Spleen (tissue), 11 donors: Measurements from ENCODE around the gene DRD3. TPM values are rescaled to one million over a fixed set of nuclear protein-coding genes. Genes with fewer than 3 reads are reported as not detected.
A peak's percentile ranks its signal among the peaks of the same experiment; 100 is the strongest.

Experiments
- DNase-seq: peaks from one replicate; pipeline ENCODE4 v3.0.0-alpha.2; 2020
- H3K27ac ChIP-seq, 8 donors: fragments of 200-600 bp; sonication (generic) in 7 of 8; 1 replicate in 4 of 8; 2 replicates in 4 of 8; pipeline versions ENCODE4 v1.5.0 to v1.8.0; 2016 to 2021; ENCODE audit warnings: inconsistent platforms in 4 of 8, mild to moderate bottlenecking in 4 of 8, moderate library complexity in 1 of 8
- H3K27me3 ChIP-seq, 7 donors: fragments of 200-600 bp; sonication (generic) in 6 of 7; replicated peaks in 1 of 7; 1 replicate in 4 of 7; 2 replicates in 3 of 7; pipeline versions ENCODE4 v1.5.0 to v1.8.0; 2016 to 2021; ENCODE audit warnings: inconsistent platforms in 3 of 7, mild to moderate bottlenecking in 1 of 7
- H3K36me3 ChIP-seq, 6 donors: fragments of 200-600 bp; sonication (generic) in 5 of 6; 1 replicate in 4 of 6; 2 replicates in 2 of 6; pipeline versions ENCODE4 v1.5.0 to v1.8.0; 2016 to 2021; ENCODE audit warnings: inconsistent platforms in 2 of 6
- H3K4me1 ChIP-seq, 6 donors: fragments of 200-600 bp; sonication (generic) in 5 of 6; 1 replicate in 3 of 6; 2 replicates in 3 of 6; pipeline versions ENCODE4 v1.5.0 to v1.8.0; 2016 to 2021; ENCODE audit warnings: inconsistent platforms in 3 of 6
- H3K4me3 ChIP-seq, 8 donors: fragments of 200-600 bp; sonication (generic) in 7 of 8; 1 replicate in 4 of 8; 2 replicates in 4 of 8; pipeline versions ENCODE4 v1.5.0 to v1.8.0; 2016 to 2021; ENCODE audit warnings: inconsistent platforms in 4 of 8, mild to moderate bottlenecking in 4 of 8, moderate library complexity in 2 of 8
- H3K9me3 ChIP-seq, 8 donors: fragments of 200-600 bp; sonication (generic) in 7 of 8; 1 replicate in 4 of 8; 2 replicates in 4 of 8; pipeline versions ENCODE4 v1.5.0 to v1.8.0; 2016 to 2021; ENCODE audit warnings: inconsistent platforms in 4 of 8
- POLR2A ChIP-seq, 3 donors: fragments of 450-650 bp; IDR thresholded peaks; one replicate each; pipeline ENCODE4 v1.5.1; 2017; ENCODE audit warnings: antibody characterized with exemption in 3 of 3, mild to moderate bottlenecking in 1 of 3
- POLR2AphosphoS5 ChIP-seq, 3 donors: sonication (generic); formaldehyde crosslinking; IDR thresholded peaks; one replicate each; pipeline ENCODE4 v1.5.1; 2017; ENCODE audit warnings: antibody characterized with exemption in 3 of 3
- WGBS, 5 donors: extraction: QIAGEN DNeasy Blood & Tissue Kit in 3 of 5; methylation state at CpG; one replicate each; pipeline versions ENCODE4 v1.1.5 to v1.1.7; 2013 to 2018; 5-methylcytosine and 5-hydroxymethylcytosine counted together
- intact Hi-C: fragments of 100-400 bp; cut with DNase I; formaldehyde crosslinking; loops from one replicate; pipeline ENCODE4 v1.15.0; 2023; ENCODE audit warnings: low total_unique reads
- polyA plus RNA-seq, 3 donors: library from polyadenylated mRNA; stranded (reverse); fragments of 200-250 nt; gene quantifications; one replicate each; pipeline ENCODE4 v1.2.1, GENCODE V29; 2013
- total RNA-seq, 7 donors: library from RNA; depleted of rRNA in 3 of 7; stranded (reverse); fragments of >200 nt in 3 of 7; fragmentation: NEBNext Ultra II Directional in 4 of 7; extraction: Animal tissue kit (Norgen Biotek cat#: 25700) in 4 of 7; gene quantifications; one replicate each; pipeline versions ENCODE4 v1.1.0 to v1.2.1, GENCODE V29; 2016 to 2021
- TF ChIP-seq, protein P1 (sequence below), 11 experiments: fragments of 200-600 bp in 7 of 11; fragments of 450-650 bp in 4 of 11; sonication (generic) in 4 of 11; IDR thresholded peaks in 8 of 11; conservative IDR thresholded peaks in 3 of 11; 1 replicate in 7 of 11; 2 replicates in 4 of 11; pipeline versions ENCODE4 v1.4.0 to v1.8.0; 2016 to 2021; ENCODE audit warnings: antibody characterized with exemption in 11 of 11, inconsistent platforms in 4 of 11, mild to moderate bottlenecking in 1 of 11
- donor health status: healthy with polysubstance abuse.
- donor health status: DM: no; HTN: no; CAD: no; lungs with moderate emphysema.
- donor health status: DM: no; HTN: no; CAD: no.
- donor health status: Bipolar disorder and iron deficiency.
- donor health status: healthy.
- donor health status: DM: no; HTN: no; CAD: no.
- donor health status: DM: yes; HTN: yes; CAD: no.

The DRD3 gene
- total and polyA plus RNA-seq, 10 donors, result 0.30 TPM; not detected in 9

DNA sequence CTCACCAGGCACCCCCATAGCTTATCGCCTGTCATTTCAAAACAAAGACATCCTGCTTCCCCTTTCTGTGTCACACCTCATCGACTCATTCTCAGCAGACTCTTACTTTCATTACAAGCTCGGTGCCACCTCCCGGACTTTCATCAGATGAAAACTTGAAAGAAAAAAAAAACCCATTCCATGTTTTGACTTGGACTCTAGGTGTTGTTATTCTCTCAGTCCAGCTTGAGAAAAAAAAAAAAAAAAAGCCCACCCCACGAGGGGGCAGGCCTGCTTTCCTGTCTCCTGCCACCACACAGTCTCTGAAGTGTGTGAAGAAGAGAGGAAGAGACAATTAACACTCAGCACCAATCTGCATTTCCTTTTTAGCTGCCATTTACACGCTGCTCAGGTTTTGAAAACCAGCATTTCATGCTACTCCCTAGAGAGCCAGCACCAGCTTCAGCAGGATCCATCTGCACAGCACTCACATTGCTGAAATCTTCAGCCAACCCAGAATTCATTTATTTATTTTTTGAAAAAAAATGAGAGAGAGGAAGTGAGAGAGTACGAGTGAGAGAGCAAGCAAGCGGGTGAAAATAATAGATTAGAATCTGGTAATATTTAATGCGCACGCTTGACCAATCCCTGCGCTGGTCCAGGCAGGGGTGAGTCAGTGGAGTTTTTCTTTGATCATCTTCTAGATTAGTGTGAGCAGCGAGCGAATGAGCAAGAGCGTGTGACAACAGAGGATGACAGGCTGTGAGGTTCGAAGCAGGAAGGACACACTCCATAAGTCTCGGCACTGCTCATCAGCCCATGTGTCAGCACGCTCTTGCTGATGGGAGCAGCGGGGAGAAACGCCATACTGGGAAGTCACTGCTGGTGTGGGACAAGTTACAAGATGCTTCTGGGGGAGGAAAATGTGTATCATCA lies 35.0 kb upstream of the DRD3 start:
- H3K27ac ChIP-seq, result peak overlapping the region; percentile 87 to 96 (median 92)
- H3K27me3 ChIP-seq, result no peaks in the 10 kb centered on the region
- peak overlapping the region in 6 of 8 donors; percentile 20 to 62 (median 24) for H3K4me3 ChIP-seq
- intact Hi-C loops, result no loop called here
- 5 to 12% (median 5%) methylated on average over 19 of the region's 19 CpGs for WGBS, 5 donors
- no peaks in the 10 kb centered on the region for H3K9me3 ChIP-seq
- DNase-seq, result peak; percentile 86
- H3K36me3 ChIP-seq, result no peaks in the 10 kb centered on the region
- peak in 2 of 3 donors; percentile 69 to 74 for TF ChIP-seq POLR2A (IDR thresholded peaks at IDR 0.05)
- TF ChIP-seq, protein P1, sequence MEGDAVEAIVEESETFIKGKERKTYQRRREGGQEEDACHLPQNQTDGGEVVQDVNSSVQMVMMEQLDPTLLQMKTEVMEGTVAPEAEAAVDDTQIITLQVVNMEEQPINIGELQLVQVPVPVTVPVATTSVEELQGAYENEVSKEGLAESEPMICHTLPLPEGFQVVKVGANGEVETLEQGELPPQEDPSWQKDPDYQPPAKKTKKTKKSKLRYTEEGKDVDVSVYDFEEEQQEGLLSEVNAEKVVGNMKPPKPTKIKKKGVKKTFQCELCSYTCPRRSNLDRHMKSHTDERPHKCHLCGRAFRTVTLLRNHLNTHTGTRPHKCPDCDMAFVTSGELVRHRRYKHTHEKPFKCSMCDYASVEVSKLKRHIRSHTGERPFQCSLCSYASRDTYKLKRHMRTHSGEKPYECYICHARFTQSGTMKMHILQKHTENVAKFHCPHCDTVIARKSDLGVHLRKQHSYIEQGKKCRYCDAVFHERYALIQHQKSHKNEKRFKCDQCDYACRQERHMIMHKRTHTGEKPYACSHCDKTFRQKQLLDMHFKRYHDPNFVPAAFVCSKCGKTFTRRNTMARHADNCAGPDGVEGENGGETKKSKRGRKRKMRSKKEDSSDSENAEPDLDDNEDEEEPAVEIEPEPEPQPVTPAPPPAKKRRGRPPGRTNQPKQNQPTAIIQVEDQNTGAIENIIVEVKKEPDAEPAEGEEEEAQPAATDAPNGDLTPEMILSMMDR (IDR thresholded peaks at IDR 0.05 in 8 of 11, conservative IDR thresholded peaks at IDR 0.05 in 3 of 11), result peak in 6 of 11 experiments; percentile 15 to 37 (median 21)
- TF ChIP-seq POLR2AphosphoS5 (IDR thresholded peaks at IDR 0.05), result peak in 2 of 3 donors; percentile 90 to 94
- H3K4me1 ChIP-seq, result peaks cover 19 to 68% (median 33%) of the 10 kb centered on the region in 6 donors

DNA sequence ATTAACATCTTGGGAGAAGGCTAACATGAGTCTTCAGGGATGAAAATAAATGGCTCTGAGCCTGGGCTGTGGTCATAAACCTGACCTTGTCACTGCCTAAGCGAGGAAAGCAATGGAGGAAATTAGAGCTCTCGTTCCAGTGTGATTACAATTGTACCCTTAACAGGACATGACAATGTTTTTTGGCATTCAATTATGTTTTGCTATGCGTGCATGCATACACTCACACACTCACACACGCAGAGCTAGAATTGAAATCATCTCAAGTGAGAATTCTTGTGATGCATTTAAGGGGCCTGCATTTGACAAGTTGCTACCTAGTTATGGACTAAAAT lies 34.4 kb upstream of the DRD3 start:
- Histone ChIP-seq H3K36me3 (no peaks in the 10 kb centered on the region), H3K9me3 (no peaks in the 10 kb centered on the region), H3K27me3 (no peaks in the 10 kb centered on the region), H3K4me1 (peaks cover 14 to 62% (median 30%) of the 10 kb centered on the region in 6 donors), H3K27ac (peak overlapping the region; percentile 87 to 96 (median 92)), H3K4me3 (peak overlapping the region in 5 of 8 donors; percentile 20 to 62 (median 25))
- TF ChIP-seq, protein P1 (IDR thresholded peaks at IDR 0.05 in 8 of 11, conservative IDR thresholded peaks at IDR 0.05 in 3 of 11), result no peak
- TF ChIP-seq POLR2A (IDR thresholded peaks at IDR 0.05), result peak in 1 of 3 donors; percentile 6
- TF ChIP-seq POLR2AphosphoS5 (IDR thresholded peaks at IDR 0.05), result peak in 1 of 3 donors; percentile 11
- intact Hi-C loops, result no loop called here
- DNase-seq, result no peak
- 10 to 22% (median 14%) methylated on average over 4 of the region's 4 CpGs for WGBS, 5 donors

DNA sequence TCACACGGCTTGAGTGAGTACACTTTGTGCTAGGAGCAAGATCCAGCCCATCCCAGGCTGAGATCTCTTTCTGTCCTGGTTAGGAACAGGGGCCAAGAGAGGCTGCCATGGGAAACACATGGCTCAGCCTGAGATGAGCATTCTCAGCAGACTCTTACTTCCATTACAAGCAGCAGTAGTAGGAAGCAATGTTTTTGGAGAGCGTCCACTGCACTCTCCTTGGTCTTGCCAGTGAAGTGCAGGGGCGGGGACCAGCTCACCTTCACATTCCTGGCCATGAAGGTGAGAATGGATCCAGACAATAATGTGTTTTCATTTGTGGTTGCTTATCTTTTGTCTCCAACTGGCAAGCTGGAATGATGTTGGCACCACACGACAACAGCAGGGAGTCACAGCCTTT lies 33.8 kb upstream of the DRD3 start:
- H3K27ac ChIP-seq, result peak overlapping the region; percentile 87 to 96 (median 92)

More for the DNA sequence above, 33.8 kb upstream of the DRD3 start:
- intact Hi-C loops, result no loop called here
- Histone ChIP-seq H3K27me3 (no peaks in the 10 kb centered on the region), H3K36me3 (no peaks in the 10 kb centered on the region), H3K4me3 (no peak overlapping the region), H3K9me3 (no peaks in the 10 kb centered on the region), H3K4me1 (peaks cover 14 to 56% (median 30%) of the 10 kb centered on the region in 6 donors)
- WGBS, 5 donors, result 87 to 95% (median 90%) methylated on average over 4 of the region's 4 CpGs
- no peak for DNase-seq
- TF ChIP-seq POLR2AphosphoS5 (IDR thresholded peaks at IDR 0.05) (no peak), POLR2A (IDR thresholded peaks at IDR 0.05) (no peak)
- TF ChIP-seq, protein P1 (IDR thresholded peaks at IDR 0.05 in 8 of 11, conservative IDR thresholded peaks at IDR 0.05 in 3 of 11), result no peak
